GM19193 (cell line): ENCODE results near the gene HES3.

Experiments used
- POLR2A ChIP-seq: IDR thresholded peaks from 4 replicates; pipeline ENCODE4 v1.6.1; 2011; ENCODE audit not compliant: insufficient read depth, insufficient read length; ENCODE audit errors: extremely low read depth

HES3 gene

DNA sequence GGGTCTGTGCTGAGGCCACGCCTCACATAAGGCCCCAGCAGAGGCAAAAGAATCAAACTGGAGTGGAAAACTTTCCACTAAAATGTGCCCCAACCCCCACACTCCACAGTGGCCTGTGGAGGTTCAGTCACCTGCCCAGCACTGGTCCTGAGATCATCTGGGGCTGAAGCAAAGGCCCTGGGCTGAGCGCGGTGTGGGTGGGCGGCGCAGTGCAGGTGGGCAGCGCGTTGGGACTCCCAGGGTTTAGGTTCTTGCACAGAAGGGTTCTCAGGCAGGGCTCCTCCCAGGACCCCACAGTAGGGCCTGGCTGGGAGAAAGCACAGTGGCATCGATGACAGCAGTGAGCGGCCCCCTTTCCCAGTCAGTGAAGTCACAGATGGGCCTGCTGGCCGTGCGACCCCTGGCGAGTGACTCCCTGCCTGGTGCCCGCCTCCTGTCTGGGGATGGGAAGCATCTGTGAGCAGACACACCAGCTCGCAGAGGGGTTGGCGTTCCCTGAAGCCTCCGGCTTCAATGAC lies 30.7 kb downstream of the HES3 start:
- no peak for TF ChIP-seq POLR2A

- no peak for TF ChIP-seq POLR2A
Measured at GRCh38 chr1:6275826-6276782, 32.1 kb downstream of the HES3 start.

DNA sequence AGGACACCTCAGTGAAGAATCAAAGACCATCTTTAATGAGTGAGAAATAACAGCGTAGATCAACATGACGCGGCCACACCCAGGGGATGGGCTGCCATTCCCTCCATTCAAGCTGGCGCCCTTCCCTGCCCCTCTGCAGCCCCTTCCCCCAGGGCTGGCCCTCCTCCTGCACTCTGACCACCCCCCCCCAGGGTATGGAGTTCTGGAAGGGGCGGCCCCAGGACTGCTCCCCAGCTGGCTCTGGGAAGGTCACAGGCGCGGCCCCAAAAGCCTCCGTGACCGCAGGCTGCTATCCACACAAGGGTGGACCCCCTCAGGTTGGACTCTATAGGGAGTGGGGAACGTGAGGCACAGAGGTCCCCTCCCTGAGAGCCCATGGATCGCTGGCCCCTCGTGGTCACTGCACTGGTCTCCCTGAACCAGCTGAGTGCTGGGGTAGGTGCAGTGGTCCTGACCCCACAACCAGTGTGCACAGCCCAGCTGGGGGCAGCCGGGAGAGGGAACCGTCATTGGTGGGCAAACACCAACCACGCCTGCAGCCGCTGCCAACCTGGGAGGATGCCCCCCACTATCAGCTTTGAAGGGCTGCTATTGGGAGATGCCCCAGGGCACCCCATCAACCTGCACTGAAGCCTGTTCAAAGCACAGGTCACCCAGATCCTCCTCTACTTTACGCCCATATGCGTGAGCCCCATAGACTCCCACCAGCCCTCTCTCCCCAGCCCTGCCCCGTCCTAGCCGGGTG lies 33.0 kb downstream of the HES3 start:
- no peak for TF ChIP-seq POLR2A

DNA sequence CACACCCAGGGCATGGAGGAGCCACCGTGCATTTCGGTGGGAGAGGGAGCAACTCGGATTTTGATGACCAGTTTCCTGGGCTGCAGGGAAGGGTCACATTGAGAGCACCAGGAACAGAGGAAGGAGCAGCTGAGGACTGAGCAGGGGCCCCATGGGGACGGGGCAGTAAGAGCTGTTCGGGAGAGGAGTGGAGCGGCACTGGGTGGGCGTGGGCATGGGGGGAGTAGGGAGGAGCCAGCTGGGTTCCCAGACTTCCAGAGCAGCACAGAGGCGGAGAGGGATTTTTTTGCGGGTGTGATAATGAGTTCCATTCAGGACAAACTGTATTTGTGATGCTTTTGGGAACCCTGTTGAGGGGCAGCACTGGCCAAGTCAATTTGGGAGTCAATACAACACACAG lies 34.3 kb downstream of the HES3 start:
- TF ChIP-seq POLR2A = no peak

DNA sequence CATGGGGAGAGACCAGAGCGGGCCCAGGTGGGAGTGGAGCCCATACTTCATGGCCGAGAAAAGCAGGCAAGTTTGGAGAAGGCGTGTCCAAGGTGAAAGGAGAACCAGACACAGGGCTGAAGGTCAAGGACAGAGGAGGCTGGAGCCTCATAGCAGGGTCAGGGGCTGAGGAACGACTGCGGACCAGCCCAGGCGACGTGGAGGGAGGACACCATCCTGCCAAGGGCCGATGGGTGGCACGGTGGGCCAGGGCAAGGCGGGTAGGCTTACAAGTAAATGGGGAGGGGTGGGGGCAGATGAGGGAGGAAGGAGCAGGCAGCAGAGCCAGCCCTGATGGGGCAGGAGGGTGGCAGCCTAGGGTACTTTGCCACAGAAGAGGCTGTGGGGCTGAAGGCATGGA lies 35.1 kb downstream of the HES3 start:
- TF ChIP-seq POLR2A = no peak

- no peak for TF ChIP-seq POLR2A
Measured at GRCh38 chr1:6279613-6280383, 35.8 kb downstream of the HES3 start.

DNA sequence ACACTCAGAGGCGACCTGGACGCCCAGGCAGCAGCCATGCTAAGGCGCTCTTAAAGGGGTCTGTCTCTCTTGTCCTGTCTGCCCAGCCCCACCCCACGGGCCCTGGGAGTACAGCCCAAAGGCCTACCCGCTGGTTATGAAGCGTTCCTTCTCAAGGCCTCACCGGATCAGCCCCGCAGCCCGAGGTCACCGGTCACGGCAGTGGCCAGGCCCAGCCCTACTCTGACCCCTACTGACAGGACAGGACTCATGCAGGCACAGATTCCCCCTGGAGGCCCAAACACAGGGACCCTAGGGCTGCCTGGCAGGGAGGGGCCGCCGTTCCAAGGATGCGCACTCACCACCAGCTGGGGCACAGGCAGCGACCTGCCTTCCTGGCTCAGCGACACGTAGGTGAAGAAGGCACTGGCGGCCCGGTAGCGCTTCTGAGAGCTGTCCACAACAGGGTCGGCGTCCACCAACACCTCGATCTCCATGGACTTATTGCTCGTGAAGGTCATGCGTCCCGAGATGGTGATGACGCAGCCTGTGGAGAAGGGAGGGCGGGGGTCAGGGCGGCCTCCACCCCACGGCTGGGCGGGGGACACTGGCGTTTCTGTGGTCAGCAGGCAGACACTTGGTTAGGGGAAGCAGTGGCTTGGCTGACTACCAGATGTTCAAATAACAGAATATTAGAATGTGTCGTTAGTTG lies 36.9 kb downstream of the HES3 start:
- no peak for TF ChIP-seq POLR2A

DNA sequence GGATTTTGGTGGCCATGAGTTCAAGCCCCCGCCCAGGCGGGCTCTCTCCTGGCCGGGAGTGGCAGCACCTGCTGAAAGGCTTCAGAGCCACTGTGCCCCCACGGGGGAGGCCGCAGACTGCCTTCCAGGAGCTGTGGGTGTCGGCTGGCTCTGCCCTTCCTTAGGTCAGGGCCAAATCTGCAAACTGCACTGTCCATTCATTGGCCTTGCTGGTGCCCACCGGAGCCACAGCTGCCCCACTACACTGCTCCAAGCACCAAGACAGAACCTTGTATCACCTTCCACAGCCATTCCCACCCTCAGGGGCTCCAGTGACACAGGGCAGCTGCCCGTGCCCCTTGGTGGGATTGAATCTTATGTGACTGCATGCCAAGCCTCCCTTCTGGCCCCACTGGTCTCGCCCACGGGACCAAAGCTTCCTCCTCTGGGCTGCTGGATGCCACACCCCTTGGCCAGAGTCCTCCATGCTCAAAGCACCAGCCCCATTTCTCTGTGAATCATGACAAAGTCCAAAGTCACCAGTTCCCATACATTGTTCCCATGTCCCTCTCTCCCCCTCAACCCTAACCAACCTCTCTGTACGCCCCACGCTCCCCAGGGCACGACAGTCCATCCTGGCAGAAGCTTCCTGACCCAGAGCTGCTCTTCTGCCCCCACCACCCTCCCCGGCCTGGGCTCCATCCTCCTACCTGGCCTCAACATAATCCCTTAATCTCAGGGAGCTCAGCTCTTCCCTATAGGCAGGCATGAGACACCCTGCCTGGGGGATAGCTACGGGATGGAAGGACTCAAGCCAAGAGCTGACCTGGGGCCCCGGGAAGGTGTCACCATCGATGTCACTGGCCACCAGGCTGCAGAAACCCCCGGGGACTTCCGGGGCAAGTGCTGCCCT lies 37.8 kb downstream of the HES3 start:
- no peak for TF ChIP-seq POLR2A

- no peak for TF ChIP-seq POLR2A
Measured at GRCh38 chr1:6282577-6283270, 38.7 kb downstream of the HES3 start.

GRCh38 chr1:6285336-6285735 lies 41.4 kb downstream of the HES3 start:
- no peak for TF ChIP-seq POLR2A

DNA sequence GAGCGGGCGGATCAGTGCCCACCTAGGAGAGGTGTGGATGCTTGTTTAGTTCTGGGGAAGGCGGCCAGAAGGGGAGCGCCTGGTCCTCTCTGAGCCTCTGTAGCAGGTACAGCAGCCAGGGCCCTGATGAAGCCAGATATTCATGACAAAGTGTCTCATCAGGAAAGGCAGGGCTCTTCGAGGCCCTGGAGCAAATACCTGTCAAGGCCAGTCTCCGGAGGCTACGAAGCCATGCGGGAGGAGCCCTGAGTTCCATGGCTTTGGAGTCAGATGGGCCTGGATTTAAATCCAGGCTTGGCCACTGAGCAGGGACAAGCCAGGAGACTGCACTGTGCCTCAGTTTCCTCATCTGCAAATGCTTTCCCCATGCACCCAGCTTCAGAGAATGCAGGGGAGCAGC lies 42.3 kb downstream of the HES3 start:
- TF ChIP-seq POLR2A = no peak

DNA sequence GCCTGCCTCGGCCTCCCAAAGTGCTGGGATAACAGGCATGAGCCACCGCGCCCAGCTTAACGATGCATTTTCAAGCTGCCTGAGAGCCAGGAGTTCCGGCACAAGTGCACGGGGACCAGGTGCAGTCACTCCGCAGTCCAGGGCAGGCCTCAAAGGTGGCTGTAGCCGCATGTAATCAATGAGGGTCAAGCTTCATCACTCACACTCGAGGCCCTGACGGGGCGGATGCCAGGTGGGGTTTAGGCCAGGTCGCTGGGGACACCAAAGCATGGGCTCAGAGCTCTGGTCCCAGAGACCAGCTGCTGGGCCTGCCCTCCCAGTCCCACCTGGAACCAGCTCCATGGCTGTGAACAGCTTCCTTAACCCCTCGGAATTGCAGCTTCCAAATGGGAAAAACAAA lies 43.0 kb downstream of the HES3 start:
- no peak for TF ChIP-seq POLR2A

DNA sequence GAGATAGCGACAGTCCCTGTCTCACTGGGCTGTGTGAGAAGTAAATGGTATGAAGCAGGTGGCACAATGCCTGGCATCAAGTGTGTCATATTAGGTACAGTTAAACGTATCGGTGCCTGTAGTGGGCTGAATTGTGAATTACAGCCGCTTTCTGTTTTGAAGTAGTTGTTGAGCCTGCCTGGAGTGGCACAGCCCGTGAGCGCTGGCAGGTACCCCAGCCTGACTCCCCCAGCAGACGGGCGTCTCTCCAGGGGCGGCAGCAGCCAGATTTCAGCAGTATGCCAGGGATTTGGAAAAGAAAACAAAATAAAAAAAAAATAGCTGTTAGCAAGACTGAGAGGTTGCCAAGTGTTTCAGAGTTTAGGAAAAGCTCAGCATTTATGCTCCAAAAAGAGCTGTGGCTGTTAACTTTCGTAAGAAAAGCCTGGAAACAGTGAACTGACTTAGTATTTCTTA lies 43.5 kb downstream of the HES3 start:
- TF ChIP-seq POLR2A = no peak
